Spinal cord (tissue), 4 donors: ENCODE results near the gene TMEM175. TPM values are rescaled to one million over a fixed set of nuclear protein-coding genes. Genes with fewer than 3 reads are reported as not detected.

Experiments used
- polyA plus RNA-seq, 2 donors: library from polyadenylated mRNA; unstranded; fragments of 120-200 nt; gene quantifications; one replicate each; pipeline ENCODE4 v1.2.1, GENCODE V29; 2013; ENCODE audit not compliant: insufficient read length in 2 of 2
- total RNA-seq, 2 donors: library from RNA; depleted of rRNA in 1 of 2; stranded (reverse); fragments of 120-200 nt in 1 of 2; fragments of >200 nt in 1 of 2; gene quantifications; one replicate each; pipeline versions ENCODE4 v1.2.3 to v1.2.4, GENCODE V29; 2013 to 2014

Gene TMEM175
- total and polyA plus RNA-seq, 4 donors, result 27.1 to 78.7 (median 51.4) TPM

Other genes with a start within 250 kb of the TMEM175 start
- 1 to 10 TPM; 1.6 to 6.4 TPM for gene SLC49A3, start 243.3 kb upstream of the TMEM175 start, total RNA-seq
- 1 to 10 TPM; 1.6 to 5.1 TPM for gene SLC49A3, start 243.3 kb upstream of the TMEM175 start, polyA plus RNA-seq
- 10 to 100 TPM; 40.4 to 45.6 TPM for gene PCGF3, start 226.6 kb upstream of the TMEM175 start, total RNA-seq
- 10 to 100 TPM; 78.1 to 80.2 TPM for gene PCGF3, start 226.6 kb upstream of the TMEM175 start, polyA plus RNA-seq
- gene CPLX1, start 106.3 kb upstream of the TMEM175 start, total RNA-seq, result 10 to 100 TPM in 1 of 2 donors, 1 to 10 TPM in 1; 5.3 to 15.4 TPM
- gene CPLX1, start 106.3 kb upstream of the TMEM175 start, polyA plus RNA-seq, result 100 to 1,000 TPM; 114 to 117 TPM
- gene GAK, start 144 bp upstream of the TMEM175 start, total RNA-seq, result 10 to 100 TPM; 41.8 to 59.2 TPM
- 10 to 100 TPM; 63.0 to 78.8 TPM for gene GAK, start 144 bp upstream of the TMEM175 start, polyA plus RNA-seq
- gene DGKQ, start 41.1 kb downstream of the TMEM175 start, total RNA-seq, result 10 to 100 TPM; 10.4 to 10.9 TPM
- gene DGKQ, start 41.1 kb downstream of the TMEM175 start, polyA plus RNA-seq, result 10 to 100 TPM; 25.8 to 28.4 TPM
- gene IDUA, start 54.6 kb downstream of the TMEM175 start, total RNA-seq, result 10 to 100 TPM in 1 of 2 donors, 1 to 10 TPM in 1; 5.1 to 24.7 TPM
- gene IDUA, start 54.6 kb downstream of the TMEM175 start, polyA plus RNA-seq, result 10 to 100 TPM; 29.2 to 40.2 TPM
- gene SLC26A1, start 60.9 kb downstream of the TMEM175 start, total RNA-seq, result 1 to 10 TPM in 1 of 2 donors, under 1 TPM in 1; 0.79 to 1.2 TPM
- 1 to 10 TPM; 9.3 to 9.5 TPM for gene SLC26A1, start 60.9 kb downstream of the TMEM175 start, polyA plus RNA-seq
- 10 to 100 TPM; 11.2 to 39.2 TPM for gene FGFRL1, start 79.2 kb downstream of the TMEM175 start, total RNA-seq
- 10 to 100 TPM; 27.5 to 43.7 TPM for gene FGFRL1, start 79.2 kb downstream of the TMEM175 start, polyA plus RNA-seq
- gene RNF212, start 181.1 kb downstream of the TMEM175 start, total RNA-seq, result 1 to 10 TPM; 3.9 to 7.5 TPM
- 10 to 100 TPM in 1 of 2 donors, 1 to 10 TPM in 1; 9.8 to 12.6 TPM for gene RNF212, start 181.1 kb downstream of the TMEM175 start, polyA plus RNA-seq
- gene SPON2, start 240.1 kb downstream of the TMEM175 start, total RNA-seq, result 10 to 100 TPM; 10.6 to 29.5 TPM
- gene SPON2, start 240.1 kb downstream of the TMEM175 start, polyA plus RNA-seq, result 10 to 100 TPM; 19.8 to 23.2 TPM